Measurements from ENCODE around the gene STMN1.

DNA sequence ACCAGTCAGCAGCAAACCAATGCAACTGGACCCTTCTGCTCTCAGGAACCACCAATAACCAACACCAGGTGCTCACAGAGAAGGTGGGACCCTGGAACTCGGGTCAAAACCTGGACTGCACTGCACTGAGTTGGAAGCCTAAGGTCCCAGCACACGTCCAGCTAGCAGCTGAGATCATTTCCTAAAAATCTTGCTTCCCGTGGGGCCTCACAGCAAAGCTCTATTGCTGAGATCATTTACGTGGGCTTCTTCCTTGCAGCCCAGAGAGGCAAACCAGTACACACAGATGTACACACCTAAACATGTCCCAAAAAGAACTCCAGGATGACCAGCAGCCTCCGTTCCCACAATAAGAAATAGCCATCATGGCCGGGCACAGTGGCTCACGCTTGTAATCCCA, 22.8 kb upstream of the STMN1 start:
- TF ChIP-seq, protein P1, sequence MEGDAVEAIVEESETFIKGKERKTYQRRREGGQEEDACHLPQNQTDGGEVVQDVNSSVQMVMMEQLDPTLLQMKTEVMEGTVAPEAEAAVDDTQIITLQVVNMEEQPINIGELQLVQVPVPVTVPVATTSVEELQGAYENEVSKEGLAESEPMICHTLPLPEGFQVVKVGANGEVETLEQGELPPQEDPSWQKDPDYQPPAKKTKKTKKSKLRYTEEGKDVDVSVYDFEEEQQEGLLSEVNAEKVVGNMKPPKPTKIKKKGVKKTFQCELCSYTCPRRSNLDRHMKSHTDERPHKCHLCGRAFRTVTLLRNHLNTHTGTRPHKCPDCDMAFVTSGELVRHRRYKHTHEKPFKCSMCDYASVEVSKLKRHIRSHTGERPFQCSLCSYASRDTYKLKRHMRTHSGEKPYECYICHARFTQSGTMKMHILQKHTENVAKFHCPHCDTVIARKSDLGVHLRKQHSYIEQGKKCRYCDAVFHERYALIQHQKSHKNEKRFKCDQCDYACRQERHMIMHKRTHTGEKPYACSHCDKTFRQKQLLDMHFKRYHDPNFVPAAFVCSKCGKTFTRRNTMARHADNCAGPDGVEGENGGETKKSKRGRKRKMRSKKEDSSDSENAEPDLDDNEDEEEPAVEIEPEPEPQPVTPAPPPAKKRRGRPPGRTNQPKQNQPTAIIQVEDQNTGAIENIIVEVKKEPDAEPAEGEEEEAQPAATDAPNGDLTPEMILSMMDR (IDR thresholded peaks at IDR 0.05), result no peak
- no peak for TF ChIP-seq POLR2A (IDR thresholded peaks at IDR 0.05)
